HL-60/S4 treated with retinoic acid at 250 ng/mL for 4 days and 3 days (cell line): Measurements from ENCODE around the gene GPR55.

Experiments
- in situ Hi-C: fragments of 300-500 bp; cut with MboI; formaldehyde crosslinking; loops from 2 replicates; pipeline ENCODE4 v1.7.0; 2022; ENCODE audit warnings: low sequenced_read_pairs

The GPR55 gene

GRCh38 chr2:230885463-230886130 is 39.4 kb downstream of the GPR55 start:
- in situ Hi-C loops = no loop called here

DNA sequence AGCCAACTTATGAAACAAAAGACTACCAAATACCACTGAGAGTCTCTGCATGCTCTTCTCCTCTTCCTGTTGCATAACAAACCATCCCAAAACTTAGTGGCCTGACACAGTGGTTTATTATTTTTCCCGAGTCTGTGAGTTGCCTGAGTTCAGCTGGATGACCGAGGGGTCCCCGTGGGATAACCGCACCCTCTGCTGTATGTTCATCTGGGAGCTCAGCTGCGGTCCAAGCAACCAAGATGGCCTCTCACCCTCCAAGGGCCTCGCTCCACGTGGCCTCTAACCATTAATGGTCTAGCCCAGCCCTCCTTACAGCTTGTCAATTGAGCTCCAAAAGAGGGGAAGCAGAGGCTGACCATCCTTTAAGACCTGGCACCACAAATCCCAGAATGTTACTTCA is 43.2 kb downstream of the GPR55 start:
- in situ Hi-C loops = no loop called here

- in situ Hi-C loops = no loop called here
These were observed 45.2 kb downstream of the GPR55 start for GRCh38 chr2:230879891-230880290.

DNA sequence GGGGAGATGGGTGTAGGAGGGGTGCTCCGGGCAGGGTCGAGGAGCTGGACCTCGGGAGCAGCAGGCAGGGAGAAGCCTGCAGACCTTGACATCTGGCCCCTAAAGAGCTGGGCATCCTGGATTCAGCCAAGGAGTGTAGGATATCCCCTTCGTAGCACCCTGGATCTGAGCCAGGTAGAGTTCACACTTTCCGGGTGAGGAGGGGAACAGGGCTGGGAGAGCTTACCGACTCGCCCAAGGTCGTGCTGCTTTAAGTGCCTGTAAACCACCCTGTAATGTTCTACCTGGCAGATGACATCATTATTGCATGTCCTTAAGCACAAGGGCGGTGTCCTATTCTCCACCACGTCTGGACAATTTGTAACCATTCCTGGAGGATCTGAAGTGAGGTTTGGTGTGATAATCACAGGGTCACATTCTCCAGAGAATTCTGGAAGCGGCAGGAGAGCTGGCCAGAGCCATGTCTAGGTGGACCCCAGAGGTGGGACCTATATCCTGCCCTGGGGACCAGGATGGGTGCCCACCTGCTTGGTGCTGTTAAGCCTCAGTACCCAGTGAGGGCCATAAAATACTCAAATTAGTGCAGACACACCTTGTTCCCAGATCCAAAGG is 45.7 kb downstream of the GPR55 start:
- in situ Hi-C loops = no loop called here

GRCh38 chr2:230878599-230879188 is 46.3 kb downstream of the GPR55 start:
- in situ Hi-C loops = no loop called here

- in situ Hi-C loops = no loop called here
These were observed 47.1 kb downstream of the GPR55 start for GRCh38 chr2:230877759-230878598.

GRCh38 chr2:230877116-230877758 is 47.8 kb downstream of the GPR55 start:
- in situ Hi-C loops = no loop called here

DNA sequence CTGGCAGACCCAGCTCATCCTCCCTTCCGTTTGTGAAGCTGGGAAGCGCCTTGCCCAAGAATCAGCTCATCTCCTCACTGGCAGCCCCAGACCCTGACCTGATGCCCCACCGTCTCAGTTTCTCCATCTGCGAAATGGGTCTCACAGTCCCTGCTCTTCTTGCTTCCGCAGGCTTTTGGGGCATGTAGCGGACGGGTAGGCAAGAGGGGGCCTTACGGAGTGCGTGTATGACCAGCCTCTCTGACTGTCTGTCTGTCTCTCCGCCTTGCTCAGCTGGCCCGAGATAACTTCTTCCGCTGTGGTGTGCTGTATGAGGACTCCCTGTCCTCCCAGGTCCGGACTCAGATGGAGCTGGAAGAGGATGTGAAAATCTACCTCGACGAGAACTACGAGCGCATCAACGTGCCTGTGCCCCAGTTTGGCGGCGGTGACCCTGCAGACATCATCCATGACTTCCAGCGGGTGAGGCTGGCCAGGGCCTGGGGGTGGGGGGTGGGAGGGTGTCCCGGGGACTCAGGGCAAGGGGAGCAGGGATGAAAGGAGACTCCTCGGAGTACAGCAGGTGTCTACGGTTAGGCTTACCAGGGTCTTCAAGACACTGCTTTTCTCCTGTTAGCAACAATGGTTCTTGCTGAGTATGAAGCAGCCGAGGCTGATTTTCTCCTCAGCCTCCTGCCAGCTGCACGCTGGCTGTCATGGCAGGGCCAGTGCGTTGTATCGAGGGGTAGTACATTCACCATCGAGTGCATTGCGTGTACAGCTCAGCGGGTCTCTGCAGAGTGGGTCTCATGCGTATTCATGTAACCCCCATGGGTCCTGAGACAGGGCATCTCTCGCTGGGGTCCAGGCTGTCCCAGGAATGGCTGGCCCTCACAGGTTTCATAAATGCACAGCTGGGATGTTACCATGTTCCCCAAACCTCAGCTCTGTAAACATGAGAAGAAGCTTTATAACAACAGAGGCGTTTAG is 49.4 kb downstream of the GPR55 start:
- in situ Hi-C loops = no loop called here

DNA sequence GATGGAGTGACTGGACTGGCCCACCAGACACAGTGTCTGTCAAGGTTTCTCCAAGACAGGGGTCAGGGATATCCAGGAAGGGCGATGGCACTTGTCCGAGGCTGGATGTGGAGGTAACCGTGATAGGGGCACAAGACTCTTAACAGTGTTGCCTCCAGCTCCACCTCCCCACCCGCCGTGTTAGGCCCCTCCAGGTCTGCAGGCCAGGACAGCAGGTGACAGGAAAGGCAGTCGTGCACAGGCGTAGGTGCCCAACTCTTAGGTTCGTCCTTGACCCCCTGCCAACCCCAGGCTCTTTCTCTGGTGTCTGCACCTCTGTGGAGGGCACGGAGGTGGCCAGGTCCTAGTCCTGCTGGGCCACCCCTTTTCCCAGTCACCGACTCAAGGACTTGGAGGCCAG is 50.2 kb downstream of the GPR55 start:
- in situ Hi-C loops = no loop called here

GRCh38 chr2:230874456-230874855 is 50.6 kb downstream of the GPR55 start:
- in situ Hi-C loops = no loop called here

DNA sequence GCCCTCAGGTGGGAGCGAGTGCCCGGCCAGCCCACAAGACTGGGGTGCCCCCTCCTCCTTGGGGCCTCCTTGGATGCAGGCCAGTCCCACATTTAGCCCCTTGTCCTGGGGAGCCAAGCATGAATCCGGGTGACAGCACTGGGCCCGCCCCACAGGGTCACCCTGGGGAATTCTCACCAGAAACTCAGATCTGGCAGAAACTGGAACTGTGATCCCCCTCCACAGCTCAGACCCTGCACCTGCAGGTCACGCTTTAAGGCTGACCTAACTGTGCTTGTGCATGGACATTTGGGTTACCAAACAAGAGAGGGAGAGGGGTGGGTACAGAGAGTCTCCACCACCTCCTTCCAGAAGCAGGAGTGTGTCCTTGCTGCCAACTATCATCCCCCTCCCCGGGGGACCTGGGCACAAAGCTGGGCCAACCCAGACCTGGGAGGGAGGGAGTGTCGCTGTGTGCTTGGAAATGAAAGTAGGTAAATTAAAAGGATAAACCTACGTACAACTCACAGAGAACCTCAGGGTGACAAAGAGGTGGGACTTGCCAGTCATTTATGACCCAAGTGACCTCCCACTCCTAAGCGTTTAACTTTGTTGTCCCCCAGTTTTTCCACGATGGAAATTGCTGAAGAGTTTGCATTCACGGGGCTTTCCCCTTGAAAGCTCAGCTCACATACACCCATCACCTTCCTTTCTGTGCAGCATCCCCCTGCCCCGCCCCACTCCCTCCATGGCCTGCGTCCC is 51.2 kb downstream of the GPR55 start:
- in situ Hi-C loops = no loop called here

- in situ Hi-C loops = no loop called here
These were observed 51.9 kb downstream of the GPR55 start for GRCh38 chr2:230872968-230873660.

GRCh38 chr2:230872151-230872967 is 52.7 kb downstream of the GPR55 start:
- in situ Hi-C loops = no loop called here

GRCh38 chr2:230871361-230872150 is 53.5 kb downstream of the GPR55 start:
- in situ Hi-C loops = no loop called here

DNA sequence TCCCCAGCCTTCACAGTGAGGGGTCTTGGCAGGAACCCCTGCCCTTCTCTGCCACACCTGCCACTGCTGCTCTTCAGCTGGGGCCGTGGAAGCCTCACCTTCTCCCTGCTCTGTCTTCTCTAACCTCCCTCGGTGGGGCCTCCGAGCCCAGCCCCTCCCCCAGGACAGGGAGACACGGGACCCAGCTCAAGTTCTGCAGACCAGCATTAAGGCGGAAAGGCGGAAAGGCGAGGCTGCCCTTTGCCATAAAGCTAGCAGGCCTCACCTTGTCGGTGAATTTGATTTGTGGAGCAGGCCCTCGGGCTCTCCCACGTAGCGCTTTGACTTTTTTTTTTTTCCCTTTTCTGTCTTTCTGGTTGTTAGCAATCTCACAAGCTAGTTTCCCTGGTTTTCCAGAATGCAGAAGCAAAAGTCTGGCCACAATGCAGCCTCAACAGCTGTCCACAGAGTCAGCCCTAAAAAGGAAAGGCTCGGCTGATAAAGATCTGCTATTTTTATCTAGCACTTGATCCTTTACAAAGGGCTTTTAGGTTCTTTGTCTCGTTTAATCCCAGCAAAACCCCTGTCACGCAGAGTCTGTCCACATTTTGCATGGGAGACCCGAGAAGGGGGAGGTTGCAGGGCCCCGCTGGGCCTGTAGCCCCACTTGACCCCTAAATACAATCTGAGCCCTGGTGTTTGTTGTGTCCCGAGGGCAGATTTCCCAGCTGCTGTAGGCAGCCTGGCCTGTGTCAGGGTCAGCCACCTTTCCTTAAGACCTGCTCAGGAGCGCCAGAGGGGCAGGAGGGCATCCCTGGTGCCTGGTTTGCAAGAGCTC is 54.3 kb downstream of the GPR55 start:
- in situ Hi-C loops = no loop called here

- in situ Hi-C loops = no loop called here
These were observed 55.0 kb downstream of the GPR55 start for GRCh38 chr2:230869914-230870543.
